Neuronal stem cell (in vitro differentiated cells): ENCODE measurements around the gene SPECC1L.
A peak's percentile ranks its signal among the peaks of the same experiment; 100 is the strongest.

Experiments used
- DNase-seq: peaks from one replicate; pipeline ENCODE4 v3.0.0-alpha.2; 2013; ENCODE audit warnings: low spot score
- H2AFZ ChIP-seq: one replicate; pipeline ENCODE4 v1.6.1; 2013; ENCODE audit warnings: mild to moderate bottlenecking, low read length, inconsistent platforms
- H2AK5ac ChIP-seq: 2 replicates; pipeline ENCODE4 v1.6.1; 2013; ENCODE audit warnings: low read depth, mild to moderate bottlenecking, inconsistent platforms, low read length, moderate library complexity, mixed read lengths
- H2BK120ac ChIP-seq: 2 replicates; pipeline ENCODE4 v1.6.1; 2013; ENCODE audit warnings: low read depth, mild to moderate bottlenecking, inconsistent platforms, low read length, moderate library complexity, mixed read lengths
- H2BK12ac ChIP-seq: one replicate; pipeline ENCODE4 v1.6.1; 2013; ENCODE audit warnings: low read length, inconsistent platforms
- H2BK15ac ChIP-seq: 2 replicates; pipeline ENCODE4 v1.6.1; 2013; ENCODE audit warnings: mild to moderate bottlenecking, low read length, inconsistent platforms, mixed read lengths
- H2BK5ac ChIP-seq: one replicate; pipeline ENCODE4 v1.6.1; 2013; ENCODE audit warnings: inconsistent platforms, mild to moderate bottlenecking, low read length, moderate library complexity
- H3K14ac ChIP-seq: one replicate; pipeline ENCODE4 v1.6.1; 2013; ENCODE audit warnings: low read length, inconsistent platforms
- H3K18ac ChIP-seq: 2 replicates; pipeline ENCODE4 v1.6.1; 2013; ENCODE audit warnings: low read length, inconsistent platforms
- H3K23ac ChIP-seq: 2 replicates; pipeline ENCODE4 v1.6.1; 2013; ENCODE audit warnings: low read depth, mild to moderate bottlenecking, mixed read lengths, low read length, inconsistent platforms; ENCODE audit not compliant: poor library complexity
- H3K27ac ChIP-seq: replicated peaks from 3 replicates; pipeline ENCODE4 v1.5.1; 2013; ENCODE audit warnings: low read length, inconsistent platforms
- H3K27me3 ChIP-seq, 3 experiments: 2 replicates each; pipeline ENCODE4 v1.6.1; 2013; ENCODE audit warnings: low read length in 3 of 3, mild to moderate bottlenecking in 2 of 3, inconsistent platforms in 1 of 3, low read depth in 1 of 3, mixed read lengths in 1 of 3, moderate library complexity in 1 of 3; ENCODE audit not compliant: control insufficient read depth in 3 of 3, insufficient read depth in 3 of 3
- H3K36me3 ChIP-seq, 2 donors: replicated peaks in 1 of 2; 2 replicates each; pipeline ENCODE4 v1.6.1; 2013; ENCODE audit warnings: low read length in 2 of 2; ENCODE audit not compliant: control insufficient read depth in 2 of 2, insufficient read depth in 2 of 2
- H3K4ac ChIP-seq: 2 replicates; pipeline ENCODE4 v1.6.1; 2013; ENCODE audit warnings: inconsistent platforms, mild to moderate bottlenecking, low read length, moderate library complexity
- H3K4me1 ChIP-seq, 2 donors: 1 replicate in 1 of 2; 2 replicates in 1 of 2; pipeline ENCODE4 v1.6.1; 2013; ENCODE audit warnings: low read length in 2 of 2, low read depth in 1 of 2; ENCODE audit not compliant: control insufficient read depth in 2 of 2, insufficient read depth in 1 of 2
- H3K4me2 ChIP-seq: one replicate; pipeline ENCODE4 v1.6.1; 2013; ENCODE audit warnings: mild to moderate bottlenecking, low read length, inconsistent platforms; ENCODE audit not compliant: insufficient read depth, poor library complexity, severe bottlenecking
- H3K4me3 ChIP-seq, 2 donors: 2 replicates each; pipeline ENCODE4 v1.5.1; 2013; ENCODE audit warnings: low read length in 2 of 2, mild to moderate bottlenecking in 2 of 2, inconsistent platforms in 1 of 2, moderate library complexity in 1 of 2
- H3K79me1 ChIP-seq: one replicate; pipeline ENCODE4 v1.6.1; 2013; ENCODE audit warnings: low read depth, mild to moderate bottlenecking, inconsistent platforms, low read length, moderate library complexity
- H3K9ac ChIP-seq: one replicate; pipeline ENCODE4 v1.6.1; 2013; ENCODE audit warnings: mild to moderate bottlenecking, low read depth, low read length, inconsistent platforms; ENCODE audit not compliant: poor library complexity
- H3K9me3 ChIP-seq, 2 donors: replicated peaks in 1 of 2; 2 replicates each; pipeline versions ENCODE3 to v1.6.1; 2013; ENCODE audit warnings: low read length in 2 of 2, mild to moderate bottlenecking in 2 of 2, inconsistent platforms in 1 of 2, low read depth in 1 of 2, mixed read lengths in 1 of 2, moderate library complexity in 1 of 2; ENCODE audit not compliant: control insufficient read depth in 2 of 2, insufficient read depth in 1 of 2
- H4K8ac ChIP-seq: one replicate; pipeline ENCODE4 v1.6.1; 2013; ENCODE audit warnings: low read depth, mild to moderate bottlenecking, inconsistent platforms, low read length, moderate library complexity
- H4K91ac ChIP-seq: one replicate; pipeline ENCODE4 v1.6.1; 2013; ENCODE audit warnings: low read length, low read depth, mild to moderate bottlenecking, inconsistent platforms; ENCODE audit not compliant: poor library complexity
- WGBS, 2 donors: extraction: QIAGEN DNeasy Blood & Tissue Kit; methylation state at CpG; one replicate each; pipeline ENCODE4 v1.1.7; 2013; ENCODE audit warnings: missing lambda C conversion rate in 2 of 2, mixed read lengths in 1 of 2; ENCODE audit not compliant: insufficient read length in 2 of 2, insufficient replicate concordance in 1 of 2; ENCODE audit errors: extremely low coverage in 2 of 2; 5-methylcytosine and 5-hydroxymethylcytosine counted together

SPECC1L gene

GRCh38 chr22:24420072-24420976 is 149.7 kb downstream of the SPECC1L start:
- Histone ChIP-seq H3K4ac (peak overlapping the region; percentile 81), H3K4me2 (no peak overlapping the region), H4K91ac (peak overlapping the region; percentile 97), H2BK5ac (peak overlapping the region; percentile 89), H3K36me3 (peaks cover 12 to 36% of the 10 kb centered on the region in 2 donors), H3K9me3 (no peaks in the 10 kb centered on the region), H3K14ac (peak overlapping the region; percentile 91), H2AK5ac (peak overlapping the region; percentile 99), H2BK12ac (peak overlapping the region; percentile 100), H3K27me3 (peaks cover 10 to 20% (median 12%) of the 10 kb centered on the region in 3 experiments), H2BK15ac (peak overlapping the region; percentile 60), H2BK120ac (peak overlapping the region; percentile 94), H3K23ac (peak overlapping the region; percentile 44), H3K4me1 (peaks cover 12 to 21% of the 10 kb centered on the region in 2 donors), H2AFZ (no peak overlapping the region), H4K8ac (no peak overlapping the region), H3K27ac (peak overlapping the region; percentile 46), H3K79me1 (peaks cover 2% of the 10 kb centered on the region), H3K18ac (peak overlapping the region; percentile 98), H3K9ac (peak overlapping the region; percentile 87), H3K4me3 (no peak overlapping the region)
- peak; percentile 50 for DNase-seq
- no CpG with 5 or more reads among the region's 18 CpGs for WGBS, 2 donors

GRCh38 chr22:24420977-24421343 is 150.3 kb downstream of the SPECC1L start:
- Histone ChIP-seq H3K27ac (no peak overlapping the region), H3K4ac (peak overlapping the region; percentile 81), H3K4me2 (no peak overlapping the region), H2AK5ac (peak overlapping the region; percentile 99), H3K9me3 (no peaks in the 10 kb centered on the region), H3K79me1 (peaks cover 2% of the 10 kb centered on the region), H2BK5ac (peak overlapping the region; percentile 89), H2BK12ac (peak overlapping the region; percentile 100), H4K91ac (peak overlapping the region; percentile 75), H3K23ac (peak overlapping the region; percentile 44), H3K4me3 (no peak overlapping the region), H2AFZ (no peak overlapping the region), H3K18ac (peak overlapping the region; percentile 98), H3K9ac (no peak overlapping the region), H4K8ac (no peak overlapping the region), H3K14ac (peak overlapping the region; percentile 91), H3K27me3 (peaks cover 10 to 26% (median 18%) of the 10 kb centered on the region in 3 experiments), H3K36me3 (peaks cover 10 to 30% of the 10 kb centered on the region in 2 donors), H2BK120ac (peak overlapping the region; percentile 94), H3K4me1 (peaks cover 12 to 21% of the 10 kb centered on the region in 2 donors), H2BK15ac (peak overlapping the region; percentile 60)
- no peak for DNase-seq
- WGBS, 2 donors, result no CpG with 5 or more reads among the region's 11 CpGs

GRCh38 chr22:24421428-24421931 is 150.8 kb downstream of the SPECC1L start:
- no peak overlapping the region for H3K9ac ChIP-seq
- peak overlapping the region; percentile 91 for H3K14ac ChIP-seq
- H3K4me1 ChIP-seq, result peaks cover 14 to 21% of the 10 kb centered on the region in 2 donors
- DNase-seq, result no peak
- H3K9me3 ChIP-seq, result no peaks in the 10 kb centered on the region
- H3K4me2 ChIP-seq, result no peak overlapping the region
- peak overlapping the region; percentile 89 for H2BK5ac ChIP-seq
- no peak overlapping the region for H4K8ac ChIP-seq
- H3K27me3 ChIP-seq, result peaks cover 10 to 29% (median 23%) of the 10 kb centered on the region in 3 experiments
- H3K4me3 ChIP-seq, result no peak overlapping the region
- no peak overlapping the region for H4K91ac ChIP-seq
- H3K79me1 ChIP-seq, result peaks cover 2% of the 10 kb centered on the region
- H3K27ac ChIP-seq, result no peak overlapping the region
- H2BK15ac ChIP-seq, result peak overlapping the region; percentile 63
- peaks cover 8 to 24% of the 10 kb centered on the region in 2 donors for H3K36me3 ChIP-seq
- WGBS, 2 donors, result no CpG with 5 or more reads among the region's 9 CpGs
- H2AK5ac ChIP-seq, result peak overlapping the region; percentile 99
- H3K23ac ChIP-seq, result no peak overlapping the region
- no peak overlapping the region for H2BK12ac ChIP-seq
- peak overlapping the region; percentile 98 for H3K18ac ChIP-seq
- peak overlapping the region; percentile 94 for H2BK120ac ChIP-seq
- H2AFZ ChIP-seq, result no peak overlapping the region
- no peak overlapping the region for H3K4ac ChIP-seq

- H3K36me3 ChIP-seq, result peaks cover 7 to 17% of the 10 kb centered on the region in 2 donors
- H3K4ac ChIP-seq, result no peak overlapping the region
- H2BK5ac ChIP-seq, result peak overlapping the region; percentile 89
- H4K8ac ChIP-seq, result no peak overlapping the region
- H3K4me1 ChIP-seq, result peaks cover 14 to 21% of the 10 kb centered on the region in 2 donors
- H2AFZ ChIP-seq, result no peak overlapping the region
- peak overlapping the region; percentile 82 for H3K23ac ChIP-seq
- no peak overlapping the region for H3K27ac ChIP-seq
- peak overlapping the region; percentile 36 for H2BK120ac ChIP-seq
- H3K9ac ChIP-seq, result peak overlapping the region; percentile 55
- no peak overlapping the region for H4K91ac ChIP-seq
- H2BK12ac ChIP-seq, result no peak overlapping the region
- no peak overlapping the region for H3K4me2 ChIP-seq
- H2AK5ac ChIP-seq, result peak overlapping the region; percentile 99
- peaks cover 2% of the 10 kb centered on the region for H3K79me1 ChIP-seq
- peak overlapping the region; percentile 63 for H2BK15ac ChIP-seq
- H3K9me3 ChIP-seq, result no peaks in the 10 kb centered on the region
- DNase-seq, result no peak
- H3K14ac ChIP-seq, result peak overlapping the region; percentile 43
- no CpG with 5 or more reads among the region's 5 CpGs for WGBS, 2 donors
- peak overlapping the region; percentile 66 for H3K18ac ChIP-seq
- H3K4me3 ChIP-seq, result no peak overlapping the region
- peaks cover 10 to 29% (median 26%) of the 10 kb centered on the region in 3 experiments for H3K27me3 ChIP-seq
Measured at GRCh38 chr22:24422102-24422665, 151.6 kb downstream of the SPECC1L start.
